HG03565 (cell line): ENCODE results near the gene DCBLD1.

ENCODE experiments used
- ATAC-seq: cut with Tn5 transposase; IDR thresholded peaks from one replicate; pipeline ENCODE4 v1.9.1; 2021; ENCODE audit warnings: mild to moderate bottlenecking, moderate library complexity; ENCODE audit not compliant: unreplicated experiment

DCBLD1 gene

DNA sequence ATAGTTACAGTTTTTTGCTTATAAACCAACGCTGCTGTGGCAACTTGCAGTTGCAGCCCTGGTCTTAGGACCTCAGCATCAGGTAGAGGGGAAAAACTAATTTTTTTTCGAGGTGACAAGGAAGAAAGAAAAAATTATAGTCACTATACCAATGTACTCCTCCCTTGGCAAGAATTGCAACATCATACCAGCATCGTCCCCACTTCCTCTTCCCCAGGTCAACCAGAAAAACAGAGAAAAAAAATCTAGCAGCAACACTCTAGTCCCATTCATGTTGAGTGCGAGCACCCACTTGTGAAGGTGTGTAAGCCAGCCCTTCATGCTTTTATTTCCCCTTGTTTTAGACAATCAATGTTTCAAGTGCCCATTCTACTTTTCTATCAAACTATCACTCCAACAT lies 13.1 kb upstream of the DCBLD1 start:
- ATAC-seq = no peak

DNA sequence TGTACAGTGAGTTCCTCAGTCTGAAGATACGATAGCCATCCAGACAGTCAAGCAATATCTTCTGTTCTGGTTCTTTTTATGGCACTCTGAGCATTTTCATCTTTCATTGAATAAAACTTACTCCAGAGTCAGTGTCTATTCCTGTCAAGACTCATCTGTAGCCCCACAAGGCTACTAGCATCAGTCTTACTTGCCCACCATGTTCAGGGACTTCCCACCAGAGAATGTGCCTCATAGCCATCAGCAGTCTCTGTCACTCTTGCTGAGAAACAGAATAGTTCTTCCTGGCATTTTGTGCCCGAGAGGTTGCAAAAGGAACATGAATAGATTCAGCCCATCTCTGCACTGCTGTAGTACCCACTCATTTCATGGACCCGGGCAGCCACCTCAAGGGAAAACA lies 12.7 kb upstream of the DCBLD1 start:
- no peak for ATAC-seq

- no peak for ATAC-seq
Measured at GRCh38 chr6:117472667-117473066, 9.8 kb upstream of the DCBLD1 start.

GRCh38 chr6:117473401-117473800 lies 9.1 kb upstream of the DCBLD1 start:
- ATAC-seq = no peak

DNA sequence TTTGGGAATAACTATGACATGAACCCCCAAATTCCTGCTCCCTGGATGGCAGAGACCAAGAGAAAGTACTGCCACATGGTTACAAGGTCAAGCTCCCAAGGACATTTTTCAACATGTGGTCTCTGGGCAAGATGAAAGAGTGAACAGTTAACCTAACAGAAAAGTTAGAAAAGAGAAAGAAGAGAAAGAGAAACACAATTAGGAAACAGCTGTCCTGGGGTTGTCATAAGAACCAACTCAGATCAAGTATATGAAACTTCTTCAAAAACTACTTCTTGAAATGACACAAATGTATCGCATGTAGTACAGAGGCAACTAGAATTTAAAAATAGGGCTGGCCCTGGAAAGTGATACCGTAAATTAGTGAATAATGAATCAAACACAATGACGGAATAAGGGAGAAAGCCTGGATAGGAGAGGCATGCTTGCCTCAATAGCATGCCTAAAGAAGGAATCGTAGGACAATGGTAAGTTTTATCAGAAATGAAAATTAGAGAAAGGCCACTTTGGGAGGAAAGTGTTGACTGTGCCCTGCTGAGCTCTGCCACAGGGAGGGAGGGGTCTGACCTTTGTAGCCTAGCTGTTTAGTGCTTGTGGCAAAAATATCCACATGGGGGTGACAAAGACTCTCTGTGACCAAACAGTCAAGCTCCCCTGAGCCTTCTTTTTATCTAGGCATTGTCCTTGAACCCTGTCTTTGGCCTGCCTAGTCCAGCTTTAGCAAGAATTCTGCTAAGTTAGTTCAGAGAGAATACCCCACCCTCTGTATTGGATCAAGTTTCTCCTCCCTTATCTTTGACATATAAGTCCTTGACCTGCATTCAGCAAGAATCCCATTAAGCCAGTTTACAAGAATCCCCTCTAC lies 4.3 kb upstream of the DCBLD1 start:
- peak; percentile 29 for ATAC-seq

DNA sequence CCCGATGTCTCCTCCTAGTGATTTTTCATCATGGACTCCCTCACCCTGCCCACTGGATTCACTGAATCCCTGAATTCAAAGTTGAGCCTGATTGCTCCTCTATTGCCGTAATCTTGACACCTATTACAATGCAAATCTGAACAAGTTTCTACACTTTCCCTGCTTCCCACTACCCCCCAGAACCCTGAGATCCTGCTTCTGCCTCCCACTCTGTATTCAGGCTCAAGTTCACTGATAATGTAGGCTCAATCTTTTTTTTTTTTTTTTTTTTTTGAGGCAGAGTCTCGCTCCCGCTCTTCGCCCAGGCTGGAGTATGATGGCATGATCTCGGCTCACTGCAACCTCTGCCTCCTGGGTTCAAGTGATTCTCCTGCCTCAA lies 3.6 kb upstream of the DCBLD1 start:
- no peak for ATAC-seq

- ATAC-seq = no peak
Measured at GRCh38 chr6:117480651-117481050, 1.8 kb upstream of the DCBLD1 start.

GRCh38 chr6:117481278-117481925 lies 1.1 kb upstream of the DCBLD1 start:
- ATAC-seq = no peak

DNA sequence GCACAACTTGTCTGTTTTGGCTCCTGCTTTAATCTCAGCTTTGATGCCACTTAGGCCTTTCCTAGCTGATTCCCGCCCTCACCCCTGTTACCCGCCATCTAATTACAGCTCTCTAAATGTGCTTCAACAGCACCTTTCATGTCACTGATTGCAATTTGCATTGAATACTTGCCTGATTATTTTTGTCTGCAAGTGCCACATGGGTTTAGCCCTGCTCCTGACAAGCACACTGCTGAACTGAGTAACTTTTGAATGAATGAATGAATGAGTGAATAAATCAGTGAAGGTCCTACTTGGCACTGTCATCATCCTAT lies 591 bp upstream of the DCBLD1 start:
- ATAC-seq = no peak

DNA sequence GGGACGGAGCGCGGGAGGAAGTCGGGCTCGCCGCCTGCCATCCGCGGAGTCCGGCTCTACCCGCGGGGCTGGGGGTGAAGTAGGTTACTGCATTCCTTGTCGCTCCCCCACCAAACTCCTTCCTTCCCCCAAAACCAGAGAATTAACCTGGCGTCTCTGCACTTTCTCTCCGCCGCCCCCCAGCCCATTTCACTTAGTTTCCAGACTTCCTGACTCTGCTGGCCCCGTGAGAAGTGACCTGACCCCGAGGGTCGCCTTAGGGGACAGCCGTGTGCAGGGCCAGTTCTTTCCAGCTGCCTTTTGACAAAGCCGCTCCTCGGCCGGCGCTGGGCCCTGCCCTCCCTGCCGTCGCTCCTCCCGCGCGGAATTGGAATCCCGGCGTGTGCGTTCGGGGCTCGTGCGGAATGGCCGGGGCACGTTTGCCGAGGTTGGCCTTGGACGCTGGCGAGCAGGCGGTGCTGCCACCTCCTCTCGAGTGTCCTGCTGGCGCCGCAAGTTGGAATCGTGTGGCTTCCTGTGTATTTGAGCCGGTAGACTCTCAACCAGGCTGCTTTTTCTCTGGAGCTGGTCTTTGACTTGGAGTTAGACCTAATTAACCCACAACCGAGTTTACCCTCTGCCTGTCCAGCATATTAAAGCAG lies 650 bp downstream of the DCBLD1 start:
- no peak for ATAC-seq

DNA sequence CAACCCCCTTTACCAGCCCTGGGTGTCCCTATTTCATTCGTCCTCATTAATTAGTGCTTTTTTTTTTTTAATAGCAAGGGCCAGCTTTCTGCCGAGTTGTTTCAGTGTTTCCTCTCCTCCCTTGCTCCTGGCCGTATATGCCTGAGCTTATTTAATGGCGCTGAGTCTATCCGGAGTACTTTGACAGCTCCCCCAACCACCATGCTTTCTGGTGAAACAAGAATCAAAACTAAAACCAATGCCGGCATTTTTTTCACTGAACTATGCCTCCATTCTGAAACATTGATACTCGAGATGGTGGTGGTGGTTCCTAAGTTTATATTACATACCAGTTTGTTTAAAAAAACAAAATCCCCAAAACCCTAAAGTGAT lies 1.2 kb downstream of the DCBLD1 start:
- no peak for ATAC-seq

GRCh38 chr6:117484052-117484646 lies 1.7 kb downstream of the DCBLD1 start:
- no peak for ATAC-seq

DNA sequence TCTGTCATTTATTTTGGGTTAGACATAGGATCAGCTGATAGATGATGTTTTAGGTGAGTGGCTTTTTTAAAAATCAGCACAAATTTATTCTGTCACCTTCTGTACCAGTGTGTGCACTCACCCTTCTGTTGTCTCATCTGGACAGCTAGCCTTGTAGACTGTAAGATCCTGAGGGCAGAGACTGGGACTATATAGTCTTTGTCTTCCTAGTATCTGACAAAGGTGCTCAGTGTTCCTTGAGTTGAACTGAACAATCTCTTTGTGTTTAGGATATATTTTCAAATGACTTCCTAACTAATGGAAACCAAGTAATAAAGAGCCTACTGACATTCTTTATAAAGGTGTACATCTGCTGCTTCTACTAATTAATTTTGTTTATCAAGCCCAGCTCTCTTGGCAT lies 3.0 kb downstream of the DCBLD1 start:
- ATAC-seq = no peak

GRCh38 chr6:117487821-117488220 lies 5.3 kb downstream of the DCBLD1 start:
- ATAC-seq = no peak

- ATAC-seq = no peak
Measured at GRCh38 chr6:117489003-117489402, 6.5 kb downstream of the DCBLD1 start.

- ATAC-seq = no peak
Measured at GRCh38 chr6:117491916-117492315, 9.4 kb downstream of the DCBLD1 start.

GRCh38 chr6:117493470-117493869 lies 11.0 kb downstream of the DCBLD1 start:
- no peak for ATAC-seq

GRCh38 chr6:117494283-117494682 lies 11.8 kb downstream of the DCBLD1 start:
- no peak for ATAC-seq

- no peak for ATAC-seq
Measured at GRCh38 chr6:117494694-117495318, 12.3 kb downstream of the DCBLD1 start.

DNA sequence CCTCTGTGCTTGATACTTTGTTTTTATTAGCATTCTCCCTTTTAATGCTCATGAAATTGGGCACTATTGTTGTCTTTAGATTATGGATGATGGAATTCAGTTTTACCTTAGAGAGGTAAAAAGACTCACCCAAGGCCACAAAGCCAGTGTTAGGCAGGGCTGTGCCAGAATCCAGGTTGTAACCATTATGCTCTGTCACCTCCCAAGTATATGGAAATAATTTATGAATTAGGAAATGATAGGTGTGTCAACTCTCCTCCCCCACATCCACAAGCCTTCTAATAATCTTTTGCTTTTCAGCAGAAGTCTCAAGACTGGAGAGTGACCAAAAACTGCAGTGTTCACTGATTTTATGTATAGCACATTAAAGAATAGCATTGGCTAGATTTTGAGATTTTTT lies 13.0 kb downstream of the DCBLD1 start:
- ATAC-seq = no peak

DNA sequence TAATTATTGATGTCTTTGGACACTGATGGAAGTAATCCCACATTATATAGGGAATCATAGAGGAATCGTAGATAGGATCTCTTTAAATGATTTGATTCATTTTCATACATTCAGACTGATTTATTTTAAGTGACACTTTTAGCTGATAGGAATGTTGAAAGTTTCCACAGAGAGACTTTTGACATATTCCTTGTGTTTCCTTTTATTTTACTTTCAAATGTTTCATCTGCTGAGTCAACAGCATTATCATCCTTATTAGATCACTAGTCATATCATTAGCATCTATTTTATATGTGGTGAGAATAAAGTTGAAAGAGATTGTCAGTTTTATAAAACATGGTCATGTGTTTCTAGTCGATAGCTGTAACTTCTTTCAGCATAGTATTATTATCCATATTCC lies 13.4 kb downstream of the DCBLD1 start:
- ATAC-seq = no peak
